ENCODE measurements around the gene NRL.
"Not testable (repeated sequence)": the region's sequence is repeated elsewhere in the genome, so short reads cannot be mapped to it uniquely, and the experiment has no call there.

Gene NRL

DNA sequence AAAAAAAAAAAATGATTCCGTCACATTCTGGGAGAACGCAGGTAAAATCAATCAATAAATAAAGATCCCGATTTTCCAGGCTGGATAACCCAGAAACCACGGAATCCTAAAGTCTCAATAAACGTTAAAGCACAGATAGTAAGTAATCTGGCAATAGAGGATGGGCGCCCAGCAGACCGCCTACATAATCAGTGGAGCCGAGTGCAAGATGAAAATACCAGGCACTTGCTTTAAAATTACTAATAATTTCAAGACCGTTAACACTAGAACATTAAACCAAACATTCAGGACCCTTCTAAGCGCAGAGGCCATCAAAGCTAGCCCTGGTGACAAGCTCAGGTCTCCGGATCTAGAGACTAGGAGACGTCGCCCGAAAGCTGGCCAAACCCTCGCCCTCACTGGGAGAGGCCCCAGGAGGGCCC is 1.4 kb downstream of the NRL start:
- no peak for ATAC-seq (replicated peaks; ENCODE audit: extremely low read depth, poor library complexity, severe bottlenecking)
- peaks cover 31% of the 10 kb centered on the region for H3K4me1 Mint-ChIP-seq
- H3K27me3 Mint-ChIP-seq = no peaks in the 10 kb centered on the region
- H3K36me3 Mint-ChIP-seq (ENCODE audit: insufficient read depth) = peaks cover 19% of the 10 kb centered on the region
- H3K27ac Mint-ChIP-seq (ENCODE audit: low read depth) = peak overlapping the region; percentile 97
- no peak for DNase-seq (ENCODE audit: low spot score in 2 of 2)
- peak overlapping the region; percentile 93 for H3K4me3 Mint-ChIP-seq
- no peaks in the 10 kb centered on the region for H3K9me3 Mint-ChIP-seq

DNA sequence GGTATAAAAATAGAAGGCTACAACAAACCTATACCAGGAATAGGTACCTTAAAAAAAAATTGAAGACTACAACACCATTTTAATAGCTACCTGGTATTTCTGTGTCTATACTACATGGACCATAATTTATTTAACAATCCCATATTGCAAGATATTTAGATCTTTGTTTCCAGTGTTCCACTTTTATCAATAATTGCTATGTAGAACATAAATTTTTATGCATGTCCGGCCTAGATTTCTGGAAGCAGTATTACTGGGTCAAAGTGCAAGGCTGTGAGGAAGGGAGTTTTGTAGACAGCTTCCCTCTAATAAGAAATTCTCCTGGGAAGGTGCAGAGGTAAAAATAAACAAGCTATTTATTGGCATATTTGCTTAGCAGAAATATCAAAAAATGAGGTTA is 4.2 kb downstream of the NRL start:
- Mint-ChIP-seq H3K4me1 (peaks cover 15% of the 10 kb centered on the region), H3K4me3 (no peak overlapping the region), H3K36me3 (ENCODE audit: insufficient read depth) (peaks cover 15% of the 10 kb centered on the region), H3K27me3 (no peaks in the 10 kb centered on the region), H3K9me3 (no peaks in the 10 kb centered on the region), H3K27ac (ENCODE audit: low read depth) (no peak overlapping the region)
- DNase-seq (ENCODE audit: low spot score in 2 of 2) (no peak), ATAC-seq (replicated peaks; ENCODE audit: extremely low read depth, poor library complexity, severe bottlenecking) (no peak)

DNA sequence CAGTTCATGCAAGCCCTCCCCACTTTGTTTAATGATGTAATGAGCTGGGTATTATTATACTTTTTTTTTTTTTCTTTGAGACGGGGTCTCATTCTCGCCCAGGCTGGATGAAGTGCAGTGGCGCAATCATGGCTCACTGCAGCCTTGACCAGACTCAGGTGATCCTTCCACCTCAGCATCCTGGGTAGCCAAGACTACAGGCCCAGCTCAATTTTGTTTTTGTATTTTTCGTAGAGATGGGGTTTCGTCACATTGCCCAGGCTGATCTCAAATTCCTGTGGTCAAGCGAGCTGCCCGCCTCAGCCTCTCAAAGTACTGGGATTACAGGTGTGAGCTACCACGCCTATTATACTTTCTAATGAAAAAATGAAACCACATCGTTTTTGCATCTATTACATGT is 4.7 kb downstream of the NRL start:
- Mint-ChIP-seq H3K27ac (ENCODE audit: low read depth) (no peak overlapping the region), H3K9me3 (no peaks in the 10 kb centered on the region), H3K36me3 (ENCODE audit: insufficient read depth) (peaks cover 14% of the 10 kb centered on the region), H3K4me3 (no peak overlapping the region), H3K4me1 (peaks cover 10% of the 10 kb centered on the region), H3K27me3 (no peaks in the 10 kb centered on the region)
- no peak for ATAC-seq (replicated peaks; ENCODE audit: extremely low read depth, poor library complexity, severe bottlenecking)
- no peak for DNase-seq (ENCODE audit: low spot score in 2 of 2)

DNA sequence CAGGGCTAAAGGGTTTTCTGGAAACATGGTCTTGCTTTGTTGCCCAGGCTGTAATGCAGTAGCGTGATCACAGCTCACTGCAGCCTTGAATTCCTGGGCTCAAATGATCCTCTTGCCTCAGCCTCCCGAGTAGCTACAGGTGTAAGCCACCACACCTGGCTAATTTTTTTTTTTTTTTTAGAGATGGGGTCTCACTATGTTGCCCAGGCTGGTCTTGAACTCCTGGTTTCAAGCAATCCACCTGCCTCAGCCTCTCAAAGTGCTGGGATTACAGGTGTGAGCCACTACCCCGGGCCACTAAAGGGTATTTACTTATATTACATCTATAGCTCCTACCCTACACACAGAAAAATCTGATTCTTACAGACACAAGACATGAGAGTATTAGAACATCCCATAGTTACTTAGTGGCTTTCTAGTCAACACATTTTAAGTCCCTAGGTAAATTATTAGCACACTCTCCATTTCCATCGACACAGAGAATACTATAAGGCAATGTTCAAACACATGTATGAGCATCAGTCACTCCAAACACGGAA is 6.3 kb downstream of the NRL start:
- H3K4me3 Mint-ChIP-seq = no peak overlapping the region
- peaks cover 7% of the 10 kb centered on the region for H3K4me1 Mint-ChIP-seq
- DNase-seq (ENCODE audit: low spot score in 2 of 2) (no peak), ATAC-seq (replicated peaks; ENCODE audit: extremely low read depth, poor library complexity, severe bottlenecking) (no peak)
- H3K36me3 Mint-ChIP-seq (ENCODE audit: insufficient read depth) = peaks cover under 1% of the 10 kb centered on the region
- H3K27me3 Mint-ChIP-seq = no peaks in the 10 kb centered on the region
- H3K27ac Mint-ChIP-seq (ENCODE audit: low read depth) = peak overlapping the region; percentile 71
- no peaks in the 10 kb centered on the region for H3K9me3 Mint-ChIP-seq

DNA sequence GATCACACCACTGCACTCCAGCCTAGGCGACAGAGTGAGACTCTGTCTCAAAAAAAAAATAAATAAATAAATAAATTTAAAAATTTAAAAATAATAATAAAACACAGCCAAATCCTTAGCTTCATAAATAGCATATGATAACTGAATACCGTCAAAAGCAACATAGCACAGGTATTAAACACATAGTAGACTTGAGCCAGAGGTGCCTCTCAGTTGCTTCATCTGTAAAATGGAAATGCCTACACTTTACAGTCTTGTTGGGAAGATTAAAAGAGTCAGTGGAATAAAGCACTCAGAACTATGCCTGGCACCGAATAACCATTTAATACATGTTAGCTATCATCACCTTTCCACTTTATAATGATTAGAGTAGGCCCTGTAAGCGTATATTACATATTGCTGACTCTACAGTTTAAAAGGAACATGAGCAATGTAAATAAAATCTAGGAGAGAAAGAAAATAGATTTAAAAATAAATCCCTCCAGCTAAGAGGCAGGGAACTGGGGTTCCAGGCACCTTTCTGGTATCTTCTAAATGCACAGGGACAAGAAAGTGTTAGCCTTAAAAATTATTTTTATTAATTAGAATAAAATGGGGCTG is 8.0 kb downstream of the NRL start:
- no peak overlapping the region for H3K27ac Mint-ChIP-seq (ENCODE audit: low read depth)
- ATAC-seq (replicated peaks; ENCODE audit: extremely low read depth, poor library complexity, severe bottlenecking) (no peak), DNase-seq (ENCODE audit: low spot score in 2 of 2) (no peak)
- H3K4me3 Mint-ChIP-seq = no peak overlapping the region
- no peaks in the 10 kb centered on the region for H3K27me3 Mint-ChIP-seq
- H3K36me3 Mint-ChIP-seq (ENCODE audit: insufficient read depth) = peaks cover 5% of the 10 kb centered on the region
- H3K4me1 Mint-ChIP-seq = peaks cover 7% of the 10 kb centered on the region
- H3K9me3 Mint-ChIP-seq = no peaks in the 10 kb centered on the region

DNA sequence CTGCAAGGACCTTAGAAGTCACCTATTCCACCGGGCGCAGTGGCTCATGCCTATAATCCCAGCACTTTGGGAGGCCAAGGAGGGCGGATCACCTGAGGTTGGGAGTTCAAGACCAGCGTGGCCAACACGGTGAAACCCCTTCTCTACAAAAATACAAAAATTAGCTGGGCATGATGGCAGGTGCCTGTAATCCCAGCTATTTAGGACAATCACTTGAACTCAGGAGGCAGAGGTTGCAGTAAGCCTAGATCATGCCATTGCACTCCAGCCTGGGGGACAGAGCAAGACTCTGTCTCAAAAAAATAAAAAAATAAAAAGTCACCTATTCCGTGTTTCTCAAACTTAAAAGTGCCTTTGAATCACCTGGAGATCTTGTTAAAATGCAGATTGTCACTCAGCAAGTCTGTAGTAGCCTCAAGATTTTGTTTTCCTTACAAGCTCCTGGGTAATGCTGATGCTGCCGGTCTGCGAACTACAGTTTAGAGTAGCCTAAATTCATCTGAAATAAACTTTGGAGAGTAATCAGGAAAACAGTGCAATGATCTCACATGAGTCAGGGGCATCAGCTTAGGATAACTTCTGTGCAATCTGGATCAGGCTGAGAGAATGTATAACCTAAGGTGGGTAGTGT is 9.0 kb downstream of the NRL start:
- not testable (repeated sequence) for H3K27ac Mint-ChIP-seq (ENCODE audit: low read depth); H3K36me3 Mint-ChIP-seq (ENCODE audit: insufficient read depth); ATAC-seq (replicated peaks; ENCODE audit: extremely low read depth, poor library complexity, severe bottlenecking); H3K4me1 Mint-ChIP-seq; H3K4me3 Mint-ChIP-seq; DNase-seq (ENCODE audit: low spot score in 2 of 2); H3K27me3 Mint-ChIP-seq; H3K9me3 Mint-ChIP-seq

DNA sequence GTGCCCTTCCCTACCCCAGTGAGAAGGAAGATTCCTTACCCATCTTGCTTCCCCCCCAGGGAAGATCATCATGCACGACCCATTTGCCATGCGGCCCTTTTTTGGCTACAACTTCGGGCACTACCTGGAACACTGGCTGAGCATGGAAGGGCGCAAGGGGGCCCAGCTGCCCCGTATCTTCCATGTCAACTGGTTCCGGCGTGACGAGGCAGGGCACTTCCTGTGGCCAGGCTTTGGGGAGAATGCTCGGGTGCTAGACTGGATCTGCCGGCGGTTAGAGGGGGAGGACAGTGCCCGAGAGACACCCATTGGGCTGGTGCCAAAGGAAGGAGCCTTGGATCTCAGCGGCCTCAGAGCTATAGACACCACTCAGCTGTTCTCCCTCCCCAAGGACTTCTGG is 11.3 kb downstream of the NRL start:
- Mint-ChIP-seq H3K27ac (ENCODE audit: low read depth) (no peak overlapping the region), H3K27me3 (no peaks in the 10 kb centered on the region), H3K36me3 (ENCODE audit: insufficient read depth) (peaks cover 7% of the 10 kb centered on the region), H3K4me3 (no peak overlapping the region), H3K9me3 (no peaks in the 10 kb centered on the region), H3K4me1 (peaks cover 4% of the 10 kb centered on the region)
- no peak for ATAC-seq (replicated peaks; ENCODE audit: extremely low read depth, poor library complexity, severe bottlenecking)
- no peak for DNase-seq (ENCODE audit: low spot score in 2 of 2)

DNA sequence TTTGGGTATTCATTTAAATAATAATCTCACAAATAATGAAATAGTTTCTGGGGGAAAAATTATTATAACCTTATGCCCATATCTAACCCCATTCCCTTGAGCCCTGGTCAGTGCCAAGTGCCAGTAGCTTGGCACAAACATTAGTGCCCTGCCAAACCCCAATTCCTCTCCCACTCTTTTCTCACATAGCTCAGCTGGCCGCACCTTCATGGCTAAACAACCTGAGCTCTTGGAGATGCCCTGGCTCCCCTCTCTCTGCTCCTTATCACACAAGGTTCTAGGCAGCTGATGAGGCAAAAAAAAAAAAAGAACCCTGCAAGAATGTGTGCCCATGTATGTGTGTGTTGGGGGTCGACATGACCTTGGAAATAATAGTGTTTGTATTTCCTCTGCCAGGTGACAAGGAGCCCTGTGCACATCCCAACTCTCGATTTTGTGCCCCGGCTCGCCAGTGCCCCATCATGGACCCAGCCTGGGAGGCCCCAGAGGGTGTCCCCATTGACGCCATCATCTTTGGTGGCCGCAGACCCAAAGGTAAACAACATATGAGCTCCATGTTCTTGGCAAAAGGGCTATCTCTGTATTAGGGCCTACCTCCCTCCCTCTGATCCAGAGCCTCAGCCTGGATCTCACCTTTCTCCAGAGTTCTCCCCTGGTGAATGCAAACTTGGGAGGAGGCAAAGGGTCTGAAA is 12.2 kb downstream of the NRL start:
- DNase-seq (ENCODE audit: low spot score in 2 of 2) (no peak), ATAC-seq (replicated peaks; ENCODE audit: extremely low read depth, poor library complexity, severe bottlenecking) (no peak)
- Mint-ChIP-seq H3K27me3 (no peaks in the 10 kb centered on the region), H3K36me3 (ENCODE audit: insufficient read depth) (peaks cover 8% of the 10 kb centered on the region), H3K4me1 (peaks cover 4% of the 10 kb centered on the region), H3K9me3 (no peaks in the 10 kb centered on the region), H3K4me3 (no peak overlapping the region), H3K27ac (ENCODE audit: low read depth) (no peak overlapping the region)

DNA sequence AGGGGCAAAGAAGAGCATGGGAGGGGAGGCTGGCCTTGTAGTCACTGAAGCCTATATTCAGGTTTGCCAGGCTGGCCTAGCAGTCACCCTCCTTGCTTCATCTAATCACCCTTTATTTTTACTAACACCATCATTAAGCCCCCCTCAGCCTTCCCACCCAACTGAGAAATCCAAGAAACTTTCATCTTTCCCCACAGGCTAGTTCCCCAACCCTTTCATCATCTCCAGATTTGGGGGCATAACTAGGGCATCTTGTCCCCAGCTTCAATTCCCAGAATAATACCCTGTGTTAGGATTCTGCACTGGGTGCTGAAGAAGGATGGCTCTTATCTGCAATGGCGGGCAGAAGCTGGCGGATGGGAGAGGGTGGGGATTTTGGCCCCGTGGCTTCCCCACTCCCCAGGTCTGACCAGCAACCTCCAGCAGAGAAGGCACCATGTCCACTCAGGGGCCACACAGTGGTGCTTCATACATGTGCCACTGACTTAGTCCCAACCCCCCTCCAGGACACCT is 13.7 kb downstream of the NRL start:
- Mint-ChIP-seq H3K4me3 (no peak overlapping the region), H3K27ac (ENCODE audit: low read depth) (no peak overlapping the region), H3K36me3 (ENCODE audit: insufficient read depth) (peaks cover 11% of the 10 kb centered on the region), H3K9me3 (no peaks in the 10 kb centered on the region), H3K27me3 (no peaks in the 10 kb centered on the region), H3K4me1 (peaks cover 10% of the 10 kb centered on the region)
- DNase-seq (ENCODE audit: low spot score in 2 of 2) = no peak
- ATAC-seq (replicated peaks; ENCODE audit: extremely low read depth, poor library complexity, severe bottlenecking) = no peak

DNA sequence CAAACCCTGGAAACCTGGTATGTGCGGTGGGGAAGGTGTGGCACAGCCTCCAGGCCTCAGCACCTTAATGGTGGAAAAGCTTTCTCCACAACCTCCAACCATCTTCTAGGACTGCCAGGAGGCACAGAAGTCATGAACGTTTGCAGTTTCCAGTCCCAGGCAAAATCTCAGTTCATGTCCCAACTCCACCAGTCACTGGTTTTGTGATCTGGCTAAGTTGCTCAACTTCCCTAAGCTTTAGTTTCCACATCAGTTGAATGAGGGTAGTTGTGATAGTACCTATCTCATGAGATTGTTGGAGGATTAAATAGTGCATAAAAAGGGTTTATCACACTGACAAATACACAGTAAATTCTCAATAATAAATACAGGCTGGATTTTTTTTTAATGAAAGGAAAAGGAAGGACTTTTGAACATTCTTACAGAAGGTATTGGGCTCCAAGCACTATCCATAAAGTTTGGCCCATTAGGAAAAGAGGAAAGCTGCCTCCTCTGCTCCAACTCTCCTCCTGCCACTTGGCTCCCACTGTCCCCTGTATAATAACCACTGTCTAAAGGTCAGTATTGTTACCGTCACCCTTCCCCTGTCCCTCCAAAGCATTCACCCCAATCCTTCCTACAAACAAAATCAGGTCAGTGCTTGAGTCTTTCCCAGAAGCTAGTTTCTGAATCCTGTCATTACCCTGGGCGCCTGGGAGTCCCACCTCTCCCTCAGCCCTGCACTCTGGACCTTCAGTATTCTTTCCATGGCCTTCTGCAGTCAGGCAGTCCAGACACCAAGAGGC is 14.4 kb downstream of the NRL start:
- no peak overlapping the region for H3K4me3 Mint-ChIP-seq
- H3K4me1 Mint-ChIP-seq = peaks cover 16% of the 10 kb centered on the region
- H3K27ac Mint-ChIP-seq (ENCODE audit: low read depth) = peak overlapping the region; percentile 61
- ATAC-seq (replicated peaks; ENCODE audit: extremely low read depth, poor library complexity, severe bottlenecking) (no peak), DNase-seq (ENCODE audit: low spot score in 2 of 2) (no peak)
- peaks cover 11% of the 10 kb centered on the region for H3K36me3 Mint-ChIP-seq (ENCODE audit: insufficient read depth)
- H3K9me3 Mint-ChIP-seq = no peaks in the 10 kb centered on the region
- no peaks in the 10 kb centered on the region for H3K27me3 Mint-ChIP-seq

DNA sequence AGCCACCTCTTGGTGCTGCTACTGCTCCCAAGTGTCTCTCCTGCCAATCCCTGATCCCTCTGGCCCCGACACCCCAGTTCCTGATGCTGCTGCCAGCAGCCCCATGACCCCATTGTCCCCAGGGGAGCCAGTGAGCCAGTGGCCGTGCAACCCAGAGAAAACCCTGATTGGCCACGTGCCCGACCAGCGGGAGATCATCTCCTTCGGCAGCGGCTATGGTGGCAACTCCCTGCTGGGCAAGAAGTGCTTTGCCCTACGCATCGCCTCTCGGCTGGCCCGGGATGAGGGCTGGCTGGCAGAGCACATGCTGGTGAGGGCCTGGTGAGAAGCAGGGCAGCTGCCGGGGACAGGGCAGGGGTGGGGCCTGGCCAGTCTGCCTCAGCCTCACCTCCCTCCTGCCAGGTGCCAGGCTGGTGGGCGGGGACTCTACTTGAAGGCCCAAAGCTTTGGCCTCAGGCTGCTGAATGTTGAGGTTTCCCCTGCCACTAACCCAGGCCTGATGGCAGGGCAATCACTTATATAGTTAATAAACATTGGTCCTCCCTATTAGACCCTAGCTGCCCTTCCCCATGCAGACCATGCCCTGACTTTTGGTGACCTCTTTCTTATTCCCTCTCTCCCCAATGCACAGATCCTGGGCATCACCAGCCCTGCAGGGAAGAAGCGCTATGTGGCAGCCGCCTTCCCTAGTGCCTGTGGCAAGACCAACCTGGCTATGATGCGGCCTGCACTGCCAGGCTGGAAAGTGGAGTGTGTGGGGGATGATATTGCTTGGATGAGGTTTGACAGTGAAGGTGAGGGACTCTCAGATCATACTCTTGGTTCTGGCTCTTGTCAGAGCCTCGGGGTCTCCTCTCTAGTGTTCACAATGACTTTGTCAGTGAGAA is 15.6 kb downstream of the NRL start:
- H3K4me3 Mint-ChIP-seq = no peak overlapping the region

More for the DNA sequence above, 15.6 kb downstream of the NRL start:
- Mint-ChIP-seq H3K27ac (ENCODE audit: low read depth) (peak overlapping the region; percentile 61), H3K4me1 (peaks cover 27% of the 10 kb centered on the region), H3K36me3 (ENCODE audit: insufficient read depth) (peaks cover 16% of the 10 kb centered on the region), H3K9me3 (no peaks in the 10 kb centered on the region), H3K27me3 (no peaks in the 10 kb centered on the region)
- ATAC-seq (replicated peaks; ENCODE audit: extremely low read depth, poor library complexity, severe bottlenecking) = no peak
- DNase-seq (ENCODE audit: low spot score in 2 of 2) = no peak
